SU-DHL-6 (cell line): ENCODE results near the gene TOP1.

Source experiments
- EZH2phosphoT487 ChIP-seq: fragments of 200-600 bp; sonication (generic), shearing (Covaris generic); conservative IDR thresholded peaks from 2 replicates; pipeline ENCODE4 v1.6.1; 2018; ENCODE audit warnings: mild to moderate bottlenecking, antibody characterized with exemption, low read length, moderate library complexity, mixed read lengths
- TF ChIP-seq, protein P1 (sequence below): fragments of 200-600 bp; sonication (generic); IDR thresholded peaks from one replicate; pipeline ENCODE4 v1.5.1; 2017; ENCODE audit warnings: antibody characterized with exemption, mild to moderate bottlenecking, low read length, moderate library complexity; ENCODE audit not compliant: insufficient read depth, poor library complexity, severe bottlenecking

DNA sequence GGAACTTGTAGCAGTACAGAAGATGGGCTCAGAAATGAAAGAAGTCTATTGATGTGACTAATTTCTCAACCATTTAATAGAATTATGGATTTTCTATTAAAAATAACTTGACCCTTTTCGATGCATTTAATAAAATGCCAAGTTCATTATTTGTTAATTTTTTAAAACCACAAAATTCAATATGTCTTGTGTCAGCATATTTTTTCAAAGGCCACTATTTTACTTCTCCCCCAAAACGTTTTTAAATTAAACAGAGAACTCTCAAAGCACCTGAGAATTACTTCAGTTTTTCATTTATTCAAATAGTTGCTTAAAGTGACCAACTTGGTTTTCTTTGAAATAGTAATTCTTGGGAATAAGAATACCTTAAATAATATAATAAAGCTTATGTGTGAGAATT lies 8.6 kb downstream of the TOP1 start:
- TF ChIP-seq, protein P1, sequence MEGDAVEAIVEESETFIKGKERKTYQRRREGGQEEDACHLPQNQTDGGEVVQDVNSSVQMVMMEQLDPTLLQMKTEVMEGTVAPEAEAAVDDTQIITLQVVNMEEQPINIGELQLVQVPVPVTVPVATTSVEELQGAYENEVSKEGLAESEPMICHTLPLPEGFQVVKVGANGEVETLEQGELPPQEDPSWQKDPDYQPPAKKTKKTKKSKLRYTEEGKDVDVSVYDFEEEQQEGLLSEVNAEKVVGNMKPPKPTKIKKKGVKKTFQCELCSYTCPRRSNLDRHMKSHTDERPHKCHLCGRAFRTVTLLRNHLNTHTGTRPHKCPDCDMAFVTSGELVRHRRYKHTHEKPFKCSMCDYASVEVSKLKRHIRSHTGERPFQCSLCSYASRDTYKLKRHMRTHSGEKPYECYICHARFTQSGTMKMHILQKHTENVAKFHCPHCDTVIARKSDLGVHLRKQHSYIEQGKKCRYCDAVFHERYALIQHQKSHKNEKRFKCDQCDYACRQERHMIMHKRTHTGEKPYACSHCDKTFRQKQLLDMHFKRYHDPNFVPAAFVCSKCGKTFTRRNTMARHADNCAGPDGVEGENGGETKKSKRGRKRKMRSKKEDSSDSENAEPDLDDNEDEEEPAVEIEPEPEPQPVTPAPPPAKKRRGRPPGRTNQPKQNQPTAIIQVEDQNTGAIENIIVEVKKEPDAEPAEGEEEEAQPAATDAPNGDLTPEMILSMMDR, result no peak
- no peak for TF ChIP-seq EZH2phosphoT487
